ENCODE results near the gene CCDC63.

The CCDC63 gene

DNA sequence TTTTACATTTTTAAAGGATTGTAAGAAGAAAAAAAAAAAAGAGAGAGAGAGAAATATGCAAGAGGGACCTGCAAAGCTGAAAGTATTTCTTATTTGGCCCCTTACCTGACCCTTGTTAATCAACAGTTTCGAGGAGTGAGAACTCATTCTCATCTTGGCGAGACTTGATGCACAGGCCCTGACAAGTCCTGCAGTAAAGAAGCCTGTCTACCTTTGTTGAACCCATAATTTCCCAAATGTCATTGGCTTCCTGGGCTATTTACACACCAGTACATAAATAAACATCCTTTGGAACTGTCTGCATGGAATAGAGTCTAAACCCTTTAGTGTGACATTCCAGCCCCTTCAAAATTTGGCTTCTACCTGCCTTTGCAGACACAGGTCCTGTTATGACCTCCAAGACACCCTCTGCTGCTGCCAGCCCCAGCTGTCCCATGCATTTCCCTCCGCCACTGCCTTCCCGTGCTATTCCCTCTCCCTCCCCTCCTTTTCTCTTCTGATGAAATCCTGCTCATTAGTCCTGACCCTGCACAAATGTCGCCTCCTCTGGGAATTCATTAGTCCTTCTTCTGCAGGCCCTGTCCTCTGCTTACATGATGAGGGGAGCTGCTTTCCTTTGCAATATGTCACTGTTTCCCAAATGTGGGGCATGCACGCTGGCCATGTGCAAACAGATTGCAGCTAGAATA is 38.5 kb downstream of the CCDC63 start:
- no peak for DNase-seq (ENCODE audit: low read depth in 2 of 2)

DNA sequence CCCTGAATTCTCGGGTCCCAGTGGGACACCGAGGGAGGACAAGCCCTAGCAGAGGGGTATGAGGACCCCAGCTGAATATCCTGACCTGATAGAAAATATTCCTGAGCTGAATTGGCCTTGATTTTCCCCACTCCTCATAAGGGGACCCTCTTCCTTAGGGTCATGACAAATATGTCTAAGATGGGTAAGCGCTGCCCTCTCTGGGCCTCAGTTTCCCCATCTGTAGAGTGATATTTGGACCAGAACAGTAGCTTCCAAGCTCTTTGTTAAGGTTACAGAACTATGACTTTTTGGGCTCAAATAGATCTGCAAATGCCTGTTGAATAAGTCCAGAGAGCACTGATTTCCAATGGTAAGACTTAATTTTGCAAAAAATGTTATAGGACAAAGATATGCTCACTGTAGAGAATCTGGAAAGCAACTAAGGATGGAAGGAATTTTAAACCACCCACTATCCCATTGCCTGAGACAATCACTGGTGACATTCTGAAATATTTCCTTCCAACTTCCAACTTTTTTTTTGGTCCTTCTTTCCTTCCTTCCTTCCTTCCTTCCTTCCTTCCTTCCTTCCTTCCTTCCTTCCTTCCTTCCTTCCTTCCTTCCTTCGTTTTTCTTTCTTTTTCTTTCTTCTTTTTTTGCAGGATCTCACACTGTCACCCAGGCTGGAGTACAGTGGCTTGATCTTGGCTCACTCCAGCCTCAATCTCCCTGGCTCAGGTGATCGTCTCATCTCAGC is 41.6 kb downstream of the CCDC63 start:
- DNase-seq (ENCODE audit: low read depth in 2 of 2), result no peak

DNA sequence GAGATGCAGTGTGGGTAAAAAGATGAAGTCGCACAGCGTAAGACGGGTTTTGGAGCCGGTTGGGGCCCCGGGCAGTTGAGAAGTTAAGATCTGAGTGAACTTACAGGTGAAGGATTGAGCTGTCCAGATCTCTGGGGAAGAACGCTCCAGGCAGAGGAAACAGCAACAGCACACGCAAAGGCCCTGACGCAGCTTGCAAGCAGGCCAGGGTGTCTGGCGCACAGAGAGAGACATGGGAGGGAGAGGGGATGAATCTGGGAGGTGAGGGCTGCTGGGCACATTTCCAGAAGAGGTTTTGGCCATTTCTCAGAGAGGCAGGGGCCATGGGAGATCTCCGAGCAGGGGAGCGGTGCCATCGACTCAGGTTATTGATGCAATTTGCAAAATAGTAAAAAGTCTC is 42.6 kb downstream of the CCDC63 start:
- no peak for DNase-seq (ENCODE audit: low read depth in 2 of 2)

DNA sequence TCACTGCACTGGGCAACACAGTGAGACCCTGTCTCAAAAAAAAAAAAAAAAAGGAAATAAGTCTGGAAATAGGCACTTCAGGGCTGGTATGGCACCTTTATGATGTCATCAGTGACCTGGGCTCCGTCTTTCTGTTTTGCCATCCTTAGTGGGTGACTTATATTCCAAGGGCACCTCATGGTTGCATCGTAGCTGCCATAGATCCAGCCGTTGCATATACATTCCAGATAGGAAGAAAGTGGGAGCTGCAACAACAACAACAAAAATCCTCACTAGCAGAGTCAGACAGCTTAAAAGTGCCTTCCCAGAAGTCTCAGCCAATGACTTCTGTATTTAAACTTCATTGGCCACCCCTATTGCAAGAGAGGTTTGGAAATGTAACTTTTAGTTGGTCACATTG is 47.2 kb downstream of the CCDC63 start:
- DNase-seq (ENCODE audit: low read depth in 2 of 2), result no peak

DNA sequence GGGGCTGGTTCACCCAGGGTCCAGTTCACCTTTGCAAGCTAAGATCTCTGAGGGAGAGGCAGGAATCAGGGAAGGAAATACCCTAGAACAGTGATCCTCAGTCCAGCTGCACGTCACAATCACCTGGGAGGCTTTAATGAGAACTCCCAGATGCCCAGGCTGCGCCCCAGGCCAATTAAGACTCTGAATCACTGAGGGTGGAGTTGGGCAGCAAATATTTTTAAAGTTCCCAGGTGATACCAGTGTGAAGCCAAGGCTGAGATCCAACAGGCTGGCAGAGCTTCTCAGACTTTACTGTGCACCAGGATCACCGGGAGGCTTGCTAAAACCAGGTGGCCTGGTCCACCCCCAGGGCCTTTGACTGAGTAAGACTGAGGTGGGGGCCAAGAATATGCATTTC is 49.8 kb downstream of the CCDC63 start:
- no peak for DNase-seq (ENCODE audit: low read depth in 2 of 2)

DNA sequence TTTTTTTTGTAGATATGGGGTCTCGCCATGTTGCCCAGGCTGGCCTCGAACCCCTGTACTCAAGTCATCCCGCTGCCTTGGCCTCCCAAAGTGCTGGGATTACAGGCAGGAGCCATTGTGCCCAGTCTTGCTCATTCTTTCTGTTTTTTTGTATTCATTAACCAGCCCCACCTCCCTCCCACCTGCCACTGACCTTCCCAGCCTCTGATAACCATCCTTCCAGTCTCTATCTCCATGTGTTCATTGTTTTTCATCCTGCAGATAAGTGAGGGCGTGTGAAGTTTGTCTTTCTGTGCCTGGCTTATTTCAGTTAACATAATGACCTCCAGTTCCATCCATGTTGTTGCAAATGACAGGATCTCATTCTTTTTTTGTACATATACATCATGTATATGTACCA is 54.6 kb downstream of the CCDC63 start:
- DNase-seq (ENCODE audit: low read depth in 2 of 2), result no peak

DNA sequence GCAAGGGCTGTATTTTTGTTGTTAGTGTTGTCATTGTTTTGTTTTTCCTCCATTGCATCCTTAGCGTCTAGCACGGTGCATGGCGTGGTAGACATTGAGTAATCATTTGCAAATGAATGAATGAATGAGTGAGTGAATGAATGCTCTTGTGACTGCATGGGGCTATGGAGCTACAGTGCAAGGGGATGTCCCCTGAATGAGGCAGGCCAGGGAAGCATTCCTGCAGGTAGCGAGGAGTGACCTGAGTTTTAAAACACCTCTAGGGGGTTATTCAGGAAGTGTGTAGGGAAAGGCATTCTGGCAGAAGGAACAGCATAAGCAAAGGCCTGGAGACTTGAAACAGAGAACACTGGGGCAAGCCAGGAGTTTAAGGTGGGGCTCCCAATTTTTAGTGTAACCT is 56.7 kb downstream of the CCDC63 start:
- DNase-seq (ENCODE audit: low read depth in 2 of 2), result no peak

DNA sequence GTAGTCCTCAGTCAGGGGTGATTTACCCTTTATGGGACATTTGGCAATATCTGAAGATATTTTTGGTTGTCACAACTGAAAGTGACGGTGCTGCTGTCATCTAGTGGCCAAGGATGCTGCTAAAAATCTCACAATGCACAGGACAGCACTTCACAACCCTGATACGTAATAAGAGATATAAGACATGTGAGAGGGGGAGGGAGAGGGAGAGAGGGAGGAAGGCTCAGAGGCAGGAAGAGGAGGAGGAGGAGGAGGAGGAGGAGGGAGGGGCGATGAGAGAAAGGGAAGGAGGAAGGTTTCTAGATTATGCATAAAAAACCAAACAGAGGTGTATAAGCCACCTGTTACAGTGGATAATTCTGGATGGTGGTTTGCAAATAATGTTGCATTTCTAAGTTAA is 59.3 kb downstream of the CCDC63 start:
- no peak for DNase-seq (ENCODE audit: low read depth in 2 of 2)

DNA sequence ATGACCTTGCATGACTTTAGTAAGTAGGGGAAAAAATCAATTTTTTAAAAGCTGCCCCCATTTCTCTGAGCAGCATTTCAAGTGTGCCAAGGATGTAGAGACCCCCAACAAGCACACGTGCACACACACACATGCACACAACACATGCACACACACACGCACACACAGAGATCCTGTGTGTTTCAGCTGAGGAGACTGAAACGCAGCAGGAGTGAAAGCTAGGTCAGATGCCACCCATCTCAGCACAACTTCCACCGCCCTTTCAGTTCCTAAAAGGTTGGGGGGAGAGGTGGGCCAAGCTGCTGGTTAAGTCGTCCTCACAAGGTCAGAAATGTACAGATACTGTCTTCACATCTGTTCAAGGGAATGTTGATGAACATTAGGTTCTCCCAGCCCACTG is 59.7 kb downstream of the CCDC63 start:
- no peak for DNase-seq (ENCODE audit: low read depth in 2 of 2)

DNA sequence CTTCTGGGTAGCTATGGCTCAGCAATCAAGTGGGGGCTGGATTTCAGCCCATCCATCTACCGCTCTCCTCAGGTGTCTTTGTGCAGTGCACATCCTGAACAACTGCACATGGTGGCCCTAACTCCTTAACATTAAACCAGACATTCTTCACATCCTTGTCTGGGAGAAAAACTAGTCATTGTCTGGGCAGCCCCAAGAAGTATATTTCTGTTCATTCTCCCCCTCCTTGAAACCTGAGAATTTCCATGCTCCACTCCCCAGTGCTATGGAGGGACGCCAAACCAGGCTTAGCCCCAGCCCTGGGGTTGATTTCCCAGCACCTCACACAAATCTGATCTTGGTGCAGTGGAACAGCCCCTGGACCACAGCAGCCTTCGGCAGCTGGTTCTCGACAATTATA is 60.2 kb downstream of the CCDC63 start:
- DNase-seq (ENCODE audit: low read depth in 2 of 2), result no peak

DNA sequence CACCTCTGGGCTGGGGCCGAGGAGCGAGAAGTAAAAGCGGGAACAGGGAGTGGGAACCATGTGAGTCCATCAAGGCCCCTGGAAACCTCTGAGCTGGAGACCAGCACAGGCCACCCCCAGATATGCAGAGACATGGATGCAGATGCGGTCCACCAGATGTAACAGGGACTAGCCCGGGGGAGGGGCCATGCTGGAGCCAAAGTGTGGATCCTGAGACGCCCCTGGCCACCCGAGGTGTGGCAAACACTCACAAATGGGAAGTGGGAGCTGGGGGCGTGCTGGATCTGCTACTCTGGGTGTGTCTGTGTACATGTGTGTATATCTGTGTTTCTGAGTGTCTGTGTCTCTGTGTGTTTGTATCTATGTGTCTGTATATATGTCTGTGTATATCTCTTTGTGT is 60.8 kb downstream of the CCDC63 start:
- no peak for DNase-seq (ENCODE audit: low read depth in 2 of 2)

DNA sequence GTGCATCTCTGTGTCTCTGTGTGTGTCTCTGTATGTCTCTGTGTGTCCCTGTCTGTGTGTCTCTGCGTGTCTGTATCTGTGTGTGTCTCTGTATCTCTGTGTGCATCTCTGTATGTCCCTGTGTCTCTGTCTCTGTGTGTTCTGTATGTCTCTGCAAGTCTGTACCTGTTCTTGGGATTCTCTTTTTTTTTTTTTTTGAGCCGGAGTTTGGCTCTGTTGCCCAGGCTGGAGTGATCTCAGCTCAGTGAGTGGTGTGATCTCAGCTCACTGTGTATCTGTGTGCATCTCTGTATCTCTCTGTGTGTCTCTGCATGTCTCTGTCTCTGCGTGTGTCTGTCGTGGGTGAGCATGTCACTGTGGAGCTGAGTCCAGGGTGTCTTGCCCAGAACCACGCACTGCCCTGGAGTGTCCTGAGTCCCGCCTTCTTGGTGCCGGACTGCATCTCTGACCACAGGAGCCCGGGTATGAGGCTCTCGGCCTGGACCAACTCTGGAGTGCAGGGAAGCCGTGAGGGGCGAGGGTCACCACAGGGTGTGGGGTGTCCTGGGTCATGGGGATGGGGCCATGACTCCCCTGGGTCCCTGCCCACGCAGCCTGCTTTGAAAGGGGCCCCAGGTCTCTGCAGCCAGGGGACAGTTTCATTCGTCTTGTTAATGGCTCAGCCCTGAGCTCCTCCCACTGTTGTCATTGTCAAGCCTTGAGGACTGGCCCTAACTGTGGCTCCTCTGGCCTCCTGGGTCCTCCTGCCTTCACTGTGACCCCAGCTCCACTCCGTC is 61.8 kb downstream of the CCDC63 start:
- no peak for DNase-seq (ENCODE audit: low read depth in 2 of 2)

DNA sequence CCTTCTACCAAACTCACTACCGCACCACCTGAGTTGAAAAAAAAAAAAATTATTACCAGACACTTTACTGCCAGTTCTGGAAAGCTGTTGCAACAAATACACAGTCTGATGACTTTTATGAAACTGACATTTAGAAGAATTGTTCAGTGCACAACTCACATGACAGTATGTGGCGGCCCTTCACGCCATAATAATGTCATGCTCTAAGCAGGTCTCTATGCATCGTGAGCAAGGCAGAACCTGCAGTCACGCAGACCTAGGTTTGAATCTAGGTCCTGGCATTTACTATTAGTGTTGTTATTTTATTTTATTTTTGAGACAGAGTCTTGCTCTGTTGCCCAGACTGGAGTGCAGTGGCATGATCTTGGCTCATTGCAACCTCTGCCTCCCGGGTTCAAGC is 65.5 kb downstream of the CCDC63 start:
- no peak for DNase-seq (ENCODE audit: low read depth in 2 of 2)

DNA sequence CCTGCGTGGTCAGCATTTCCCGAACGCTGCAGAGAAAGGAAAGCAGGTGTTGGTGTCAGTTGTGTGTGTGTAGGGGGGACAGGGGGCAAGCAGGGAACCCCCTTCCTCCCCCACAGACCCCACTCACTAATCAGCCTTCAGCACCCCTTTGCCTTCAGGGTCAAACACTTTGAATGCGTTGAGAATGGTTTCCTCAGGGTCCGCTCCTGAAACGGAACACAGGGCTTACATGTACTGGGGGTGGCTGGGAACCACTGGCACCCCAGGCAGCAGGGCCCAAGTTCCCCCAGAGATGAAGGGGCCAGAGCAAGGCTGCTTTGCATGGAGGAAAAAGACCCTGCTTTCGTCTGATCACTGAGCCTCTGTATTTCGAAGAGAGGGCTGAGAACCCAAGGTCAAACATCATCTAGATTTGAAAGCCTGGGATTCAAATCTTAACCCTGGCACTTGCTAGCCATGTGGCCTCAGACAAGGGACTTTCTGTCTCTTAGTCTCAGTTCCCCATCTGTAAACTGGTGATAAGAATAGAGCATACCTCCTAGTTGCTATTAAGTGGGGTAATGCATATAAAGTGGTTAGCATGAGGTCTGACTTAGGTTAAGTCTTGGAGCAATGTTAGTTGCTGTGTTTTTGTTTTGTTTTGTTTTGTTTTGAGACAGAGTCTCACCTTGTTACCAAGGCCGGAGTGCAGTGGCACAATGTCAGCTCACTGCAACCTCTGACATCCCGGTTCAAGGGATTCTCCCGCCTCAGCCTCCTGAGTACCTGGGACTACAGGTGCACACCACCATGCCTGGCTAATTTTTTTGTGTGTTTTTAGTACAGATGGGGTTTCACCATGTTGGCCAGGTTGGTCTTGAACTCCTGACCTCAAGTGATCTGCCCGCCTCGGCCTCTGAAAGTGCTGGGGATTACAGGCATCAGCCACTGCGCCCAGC is 66.6 kb downstream of the CCDC63 start:
- DNase-seq (ENCODE audit: low read depth in 2 of 2), result no peak

DNA sequence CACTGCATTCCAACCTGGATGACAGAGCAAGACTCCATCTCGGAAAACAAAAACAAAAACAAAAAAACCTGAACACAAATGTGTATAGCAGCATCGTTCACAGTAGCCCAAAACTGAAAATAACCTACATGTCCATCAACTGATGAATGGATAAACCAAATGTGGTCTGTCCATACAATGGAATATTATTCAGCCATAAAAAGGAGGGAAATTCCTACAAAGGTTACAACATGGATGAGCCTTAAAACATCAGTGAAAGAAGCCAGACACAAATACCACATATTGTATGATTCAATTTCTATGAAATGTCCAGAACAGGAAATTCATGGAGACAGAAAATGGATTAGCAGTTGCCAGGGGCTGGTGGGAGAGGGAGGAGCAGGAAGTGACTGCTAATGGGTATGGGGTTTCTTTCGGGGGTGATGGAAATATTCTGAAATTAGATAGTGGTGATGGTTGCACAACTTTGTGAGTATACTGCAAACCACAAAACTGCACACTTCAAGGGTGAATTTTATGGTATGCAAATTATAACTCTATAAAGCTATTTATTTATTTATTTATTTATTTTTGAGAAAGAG is 69.6 kb downstream of the CCDC63 start:
- DNase-seq (ENCODE audit: low read depth in 2 of 2), result no peak

DNA sequence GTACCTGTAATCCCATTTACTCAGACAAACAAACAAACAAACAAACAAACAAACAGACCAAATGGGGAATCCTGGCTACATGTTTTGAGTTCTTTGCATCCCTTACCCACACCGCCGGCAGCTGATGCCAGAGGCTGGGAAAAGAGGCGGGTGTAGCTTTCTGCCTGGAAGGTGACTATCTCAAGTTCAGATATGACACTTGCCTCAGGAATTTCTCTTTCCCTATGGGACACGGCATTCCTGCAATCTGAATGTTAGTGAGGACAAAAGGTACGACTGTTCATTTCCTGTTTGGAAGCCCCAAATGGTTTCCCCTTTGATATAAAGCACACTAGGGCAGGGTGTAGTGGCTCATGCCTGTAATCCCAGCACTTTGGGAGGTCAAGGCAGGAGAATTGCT is 70.7 kb downstream of the CCDC63 start:
- DNase-seq (ENCODE audit: low read depth in 2 of 2), result no peak

DNA sequence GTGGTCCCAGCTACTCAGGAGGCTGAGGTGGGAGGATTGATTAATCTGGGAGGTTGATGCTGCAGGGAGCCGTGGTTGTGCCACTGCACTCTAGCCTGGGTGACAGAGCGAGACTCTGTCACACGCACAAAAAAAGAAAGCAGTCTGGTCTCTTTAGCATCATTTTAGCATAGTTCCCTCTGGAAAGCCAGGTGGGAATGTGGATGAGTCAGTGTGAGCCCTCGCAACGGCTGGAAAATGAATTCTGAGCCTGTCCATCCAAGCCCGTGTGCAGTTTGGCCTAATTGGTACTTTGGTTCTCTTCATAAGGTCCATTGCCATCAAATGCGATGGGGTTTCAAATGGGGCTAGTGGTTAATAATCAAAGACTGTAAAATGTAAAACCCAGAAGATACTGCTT is 71.2 kb downstream of the CCDC63 start:
- DNase-seq (ENCODE audit: low read depth in 2 of 2), result no peak

DNA sequence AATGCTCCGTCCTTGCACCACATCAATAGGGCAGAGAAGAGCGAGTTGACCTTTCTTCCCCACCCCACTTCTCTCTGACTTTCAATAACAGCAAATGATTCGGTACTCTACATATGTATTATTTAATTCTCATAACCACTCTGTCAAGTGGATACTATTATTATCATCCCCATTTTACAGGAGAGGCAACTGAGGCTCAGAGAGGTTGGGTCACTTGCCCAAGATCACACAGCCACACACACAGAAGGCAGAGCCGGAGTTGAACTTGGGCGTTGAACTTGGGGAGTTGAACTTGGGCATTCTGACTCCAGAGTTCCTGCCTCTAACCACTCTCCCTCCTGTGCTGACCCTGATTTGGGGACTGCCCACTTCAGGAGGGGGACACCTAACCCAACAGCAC is 72.9 kb downstream of the CCDC63 start:
- no peak for DNase-seq (ENCODE audit: low read depth in 2 of 2)

DNA sequence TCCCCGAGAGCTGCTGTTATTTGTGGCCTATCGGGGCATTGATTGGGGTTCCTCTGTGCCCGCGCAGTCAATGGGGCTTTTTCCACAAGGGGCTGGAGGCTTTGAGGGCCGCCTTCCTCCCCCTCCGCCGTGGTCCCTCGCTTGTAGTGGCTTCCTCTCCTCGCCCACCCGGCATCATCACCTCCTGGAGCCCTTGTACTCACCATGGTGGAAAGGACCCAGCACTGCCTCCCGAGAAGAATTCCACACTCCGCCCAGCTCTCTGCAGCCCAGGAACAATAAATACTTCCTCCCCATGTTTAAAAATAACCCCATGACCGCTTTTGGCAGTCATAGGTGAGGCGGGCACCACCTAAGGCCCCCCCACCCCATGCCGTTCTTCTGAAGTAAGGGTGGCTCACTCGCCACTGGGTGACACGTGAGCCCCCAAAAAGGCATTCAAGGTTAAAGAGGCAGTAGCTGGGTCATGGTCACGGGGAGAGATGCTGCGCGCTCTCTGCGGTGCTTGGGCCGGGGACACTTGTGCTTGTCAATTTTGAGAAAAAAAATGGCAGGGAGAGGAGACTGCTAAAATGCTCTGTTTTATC is 73.6 kb downstream of the CCDC63 start, which contains the start of gene MYL2:
Gene MYL2, minus strand, starts transcription at position 256 of the 587 bp plus-strand sequence. Its CDS starts 50 bp downstream, at position 206.
- DNase-seq (ENCODE audit: low read depth in 2 of 2), result no peak

DNA sequence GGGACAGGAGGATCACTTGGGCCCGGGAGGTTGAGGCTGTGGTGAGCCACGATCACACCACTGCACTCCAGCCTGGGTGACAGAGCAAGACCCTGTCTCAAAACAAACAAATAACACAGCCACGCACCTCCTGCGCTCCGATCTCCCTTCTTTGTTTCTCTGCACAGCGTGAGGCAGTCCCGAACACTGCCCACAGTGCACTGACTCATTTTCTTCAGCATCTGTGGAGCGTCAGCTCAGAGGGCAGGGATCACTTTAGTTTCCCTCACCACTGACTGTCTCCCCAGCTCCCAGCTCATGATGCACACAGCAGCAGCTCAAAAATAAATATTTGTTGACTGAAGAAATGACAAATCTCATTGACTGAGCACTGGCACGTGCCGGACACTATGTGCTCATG is 74.5 kb downstream of the CCDC63 start:
- no peak for DNase-seq (ENCODE audit: low read depth in 2 of 2)

DNA sequence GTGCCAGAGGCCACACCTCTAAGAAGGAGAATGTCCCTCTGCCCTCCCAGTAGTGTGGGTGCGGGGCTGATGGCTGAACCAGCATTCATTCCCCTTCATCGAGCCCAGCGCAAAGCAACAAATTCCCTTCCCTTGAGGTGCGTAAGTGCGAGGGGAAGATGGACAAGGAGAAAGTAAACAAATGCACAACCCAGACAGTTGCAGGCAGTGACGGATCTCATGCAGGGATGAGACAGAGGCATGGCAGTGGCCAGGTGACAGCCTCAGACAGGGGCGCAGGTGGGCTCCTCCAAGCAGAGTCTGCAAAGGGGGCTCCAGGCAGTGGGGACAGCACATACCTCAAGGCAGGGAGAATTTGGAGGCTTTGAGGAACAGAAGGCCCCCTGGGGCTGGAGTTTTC is 75.9 kb downstream of the CCDC63 start:
- no peak for DNase-seq (ENCODE audit: low read depth in 2 of 2)
